Activated CD8-positive, alpha-beta memory T cell treated with anti-CD3 and anti-CD28 coated beads, Interleukin-2, amount 50 U/mL, for 24 hours (primary cell): ENCODE results near the gene CAMK4.

Experiments used
- DNase-seq: peaks from one replicate; pipeline ENCODE4 v3.0.0-alpha.2; 2020; ENCODE audit errors: extremely low read depth

The CAMK4 gene

GRCh38 chr5:111223787-111224560, at the start of gene CAMK4:
CAMK4 (plus strand) TSS chr5:111224384; CDS start chr5:111224484, 100 bp downstream.
- DNase-seq, result no peak

DNA sequence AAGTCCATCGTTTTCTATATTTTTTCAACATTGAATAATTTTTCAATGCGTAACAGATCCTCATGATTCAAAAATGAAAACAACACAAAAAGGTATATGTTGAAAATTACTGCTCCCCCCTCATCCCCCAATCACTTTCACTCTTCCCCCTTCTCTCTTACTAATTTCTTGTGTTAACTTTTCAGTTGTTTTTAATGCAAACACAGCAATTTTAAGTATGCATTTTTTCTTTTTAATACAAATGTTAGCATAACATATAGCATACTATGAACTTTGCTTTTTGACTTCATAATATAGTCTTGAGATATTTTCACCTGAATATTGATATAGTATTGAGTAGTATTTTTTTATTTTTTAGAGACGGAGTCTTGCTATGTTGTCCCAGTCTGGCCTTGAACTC, 41.1 kb upstream of the CAMK4 start:
- no peak for DNase-seq

DNA sequence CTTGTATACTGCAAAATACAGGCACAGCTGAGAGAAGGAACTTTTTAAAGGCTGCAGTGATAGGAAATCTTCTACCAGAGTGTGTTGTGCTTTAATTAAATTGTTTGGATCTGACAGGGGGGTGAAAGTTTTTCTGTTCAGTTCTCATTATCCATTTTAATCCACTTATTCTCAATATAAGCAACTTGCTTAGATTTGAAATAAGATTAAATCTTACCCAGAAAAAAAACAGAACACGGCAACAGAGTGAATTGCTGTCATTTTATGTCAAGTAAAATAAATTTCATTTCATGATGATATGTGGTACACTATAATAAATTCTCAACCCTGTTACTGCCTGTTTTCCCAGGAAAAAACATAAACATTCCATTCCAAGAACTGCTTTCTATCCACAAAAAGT, 37.1 kb upstream of the CAMK4 start:
- DNase-seq, result no peak

- no peak for DNase-seq
These were observed 30.1 kb upstream of the CAMK4 start for GRCh38 chr5:111194053-111194452.

GRCh38 chr5:111194925-111195324, 29.3 kb upstream of the CAMK4 start:
- no peak for DNase-seq

DNA sequence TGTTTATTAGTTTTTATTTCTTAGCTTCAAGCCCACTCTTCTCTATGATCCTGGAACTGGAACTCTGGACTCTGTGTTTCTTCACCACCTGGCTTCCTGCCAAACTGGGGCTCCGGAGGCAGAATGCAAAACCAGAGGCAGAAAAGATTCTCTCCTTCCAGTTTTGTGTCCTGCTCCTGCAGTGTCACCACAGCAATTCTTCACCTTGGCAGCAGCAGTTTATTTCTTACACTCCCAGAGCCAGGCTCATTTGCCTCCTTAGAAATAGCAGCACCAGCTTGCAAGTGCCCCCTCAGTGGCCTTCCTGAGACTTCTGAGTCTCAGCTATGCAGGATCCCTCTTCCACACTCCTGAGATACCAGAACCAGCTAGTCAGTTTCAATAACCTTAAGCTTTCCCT, 26.7 kb upstream of the CAMK4 start:
- DNase-seq, result no peak

DNA sequence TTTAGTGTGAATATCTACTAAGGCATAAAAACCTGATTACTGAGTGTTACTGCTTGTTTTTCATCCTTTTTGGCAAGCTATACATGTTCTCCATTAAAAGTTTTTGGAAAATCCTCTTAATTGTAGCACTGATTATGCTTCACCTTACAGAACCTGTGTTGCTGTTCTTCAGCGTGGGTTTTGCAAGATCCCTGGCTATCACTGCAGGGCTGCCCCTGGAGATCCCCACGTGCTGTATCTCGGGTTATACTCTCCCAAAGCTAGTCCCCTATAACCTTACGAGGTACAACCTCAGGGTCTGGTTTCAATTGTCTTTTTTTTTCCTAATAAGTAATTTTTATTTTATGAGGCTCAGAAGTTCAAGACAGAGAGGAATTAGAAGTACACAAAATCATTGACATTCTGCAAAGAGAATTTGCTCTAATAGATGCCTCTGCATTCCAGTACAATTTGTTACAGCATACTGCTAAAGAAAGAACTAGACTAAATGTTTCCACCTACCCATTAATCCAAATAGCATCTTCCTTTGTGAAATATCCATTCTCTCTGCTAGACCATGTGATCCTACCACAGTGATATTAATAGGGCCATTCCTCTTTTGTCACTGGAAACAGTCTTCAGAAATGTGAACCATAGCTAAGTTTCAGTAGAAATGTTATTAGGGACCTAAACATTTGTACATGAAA, 25.8 kb upstream of the CAMK4 start:
- no peak for DNase-seq

- no peak for DNase-seq
These were observed 23.4 kb upstream of the CAMK4 start for GRCh38 chr5:111200828-111201227.

DNA sequence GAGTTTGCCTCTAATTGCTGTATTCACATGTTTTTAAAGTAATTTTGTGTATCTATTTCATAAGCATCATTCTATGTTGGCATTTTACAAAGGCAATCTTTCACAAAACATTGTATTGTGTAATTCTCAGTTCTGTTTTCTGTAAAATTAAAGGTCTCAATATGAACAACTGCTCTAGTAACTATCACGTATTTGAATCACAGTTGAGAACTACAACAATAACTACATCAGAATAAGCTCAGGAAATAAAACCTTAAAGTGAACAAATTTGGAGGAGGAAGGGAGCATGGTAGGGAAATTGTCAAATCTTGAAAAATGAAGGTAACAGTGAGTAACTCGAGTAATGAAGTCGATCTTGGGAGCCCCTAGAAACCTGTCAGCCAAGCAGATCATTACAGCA, 22.5 kb upstream of the CAMK4 start:
- DNase-seq, result no peak

DNA sequence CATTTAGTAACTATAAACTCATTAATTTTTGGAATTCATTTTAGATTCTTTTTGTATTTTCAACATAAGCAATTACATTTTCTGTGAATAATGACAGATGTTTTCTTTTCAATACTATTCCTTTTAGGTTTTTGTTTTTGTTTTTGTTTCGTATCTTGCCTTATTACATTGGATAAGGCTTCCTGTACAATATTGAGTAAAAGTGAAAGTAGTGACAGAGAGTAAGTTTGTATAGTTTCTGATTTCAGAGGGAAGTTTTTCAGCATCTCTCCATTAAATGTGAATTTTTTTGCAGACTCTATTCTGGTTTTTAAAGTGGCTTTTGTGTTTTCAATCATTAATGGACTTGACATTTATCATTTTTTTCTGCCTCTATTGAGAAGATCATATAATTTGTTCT, 12.8 kb upstream of the CAMK4 start:
- no peak for DNase-seq

DNA sequence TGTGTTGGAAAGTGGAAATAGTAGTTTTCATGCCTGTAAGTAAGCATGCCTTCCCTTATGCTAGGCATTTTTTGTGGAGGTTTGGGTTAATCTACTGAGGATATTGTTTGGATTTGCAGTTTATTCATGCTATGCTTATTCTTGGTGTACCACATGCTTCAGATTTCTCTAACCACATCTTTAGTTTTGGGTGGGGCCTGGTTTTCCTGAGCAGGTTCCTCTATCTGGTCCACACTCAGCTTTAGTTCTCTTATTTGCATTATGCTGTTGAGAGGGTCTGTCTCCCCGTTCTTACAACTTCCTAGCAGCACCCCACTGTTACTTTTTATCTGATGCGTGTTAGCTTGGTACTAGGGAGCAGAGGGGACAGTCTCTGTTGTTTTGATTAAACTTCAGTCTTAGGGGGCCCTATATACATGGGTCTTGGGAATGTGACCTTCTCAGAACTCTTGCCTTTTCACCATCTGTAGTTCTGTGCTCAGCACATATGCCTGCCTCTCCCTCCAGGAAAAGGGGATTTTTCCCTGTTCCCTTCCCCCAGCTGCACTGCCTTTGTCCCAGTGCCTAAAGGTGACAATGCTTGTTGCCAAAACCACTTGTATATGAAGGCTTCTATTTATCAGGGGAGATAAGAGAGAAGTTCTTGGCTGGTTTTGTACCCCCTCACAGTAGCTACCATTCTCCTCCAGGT, 10.0 kb upstream of the CAMK4 start:
- DNase-seq, result no peak

DNA sequence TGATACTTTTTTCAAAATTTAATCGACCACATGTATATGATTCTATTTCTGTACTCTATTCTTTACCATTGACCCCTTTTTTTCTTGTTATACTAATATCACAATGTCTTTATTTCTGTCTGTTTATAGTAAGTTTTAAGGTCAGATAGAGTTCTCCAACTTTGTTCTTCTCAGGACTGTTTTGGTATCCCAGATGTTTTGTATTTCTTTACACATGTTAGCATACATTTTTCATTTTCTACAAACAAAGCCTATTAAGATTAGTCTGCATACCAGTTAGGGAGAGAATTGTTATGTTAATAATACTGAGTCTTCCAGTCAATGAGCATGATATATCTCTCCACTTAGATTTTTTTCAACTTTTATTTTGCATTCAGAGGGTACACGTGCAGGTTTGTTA, 8.2 kb upstream of the CAMK4 start:
- DNase-seq, result no peak

GRCh38 chr5:111221139-111221538, 3.0 kb upstream of the CAMK4 start:
- no peak for DNase-seq

- no peak for DNase-seq
These were observed 940 bp upstream of the CAMK4 start for GRCh38 chr5:111223101-111223786.

DNA sequence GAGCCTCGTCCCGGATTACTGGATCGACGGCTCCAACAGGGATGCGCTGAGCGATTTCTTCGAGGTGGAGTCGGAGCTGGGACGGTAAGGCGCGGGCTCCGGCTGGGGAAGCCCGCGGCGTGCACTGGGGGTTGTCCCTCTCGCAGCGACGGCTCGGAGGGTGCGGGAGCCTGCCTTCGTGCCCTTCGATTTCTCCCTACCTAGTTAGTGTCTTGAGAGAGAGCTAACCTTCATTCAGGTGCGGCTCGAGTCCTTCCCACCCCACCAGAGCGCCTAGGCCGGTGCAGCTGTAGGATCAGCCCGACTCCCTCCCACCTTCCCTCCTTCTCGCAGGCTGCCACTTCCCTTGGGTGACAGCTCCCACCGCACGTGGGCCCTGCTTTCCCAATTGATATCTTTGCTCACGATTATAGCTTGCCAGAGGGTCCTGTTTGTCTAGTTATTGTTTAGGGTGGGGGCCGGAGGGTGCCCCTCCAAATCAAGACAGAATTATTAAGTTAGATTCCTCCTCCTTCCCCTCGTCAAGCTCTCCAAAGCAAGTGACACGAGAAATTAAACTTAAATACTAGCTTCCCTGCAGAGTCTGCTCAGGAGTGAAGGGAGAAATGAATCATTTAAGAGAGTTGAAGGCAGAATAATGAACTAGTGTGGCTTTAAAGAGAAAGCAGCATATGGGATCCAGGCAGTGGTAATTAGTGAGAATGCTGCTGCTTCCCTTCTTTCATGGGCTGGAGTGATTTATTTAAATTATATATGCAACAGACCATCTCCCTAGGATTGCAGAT, 569 bp downstream of the CAMK4 start:
- no peak for DNase-seq

GRCh38 chr5:111225926-111226325, 1.7 kb downstream of the CAMK4 start:
- no peak for DNase-seq

GRCh38 chr5:111226556-111226955, 2.4 kb downstream of the CAMK4 start:
- DNase-seq, result no peak

DNA sequence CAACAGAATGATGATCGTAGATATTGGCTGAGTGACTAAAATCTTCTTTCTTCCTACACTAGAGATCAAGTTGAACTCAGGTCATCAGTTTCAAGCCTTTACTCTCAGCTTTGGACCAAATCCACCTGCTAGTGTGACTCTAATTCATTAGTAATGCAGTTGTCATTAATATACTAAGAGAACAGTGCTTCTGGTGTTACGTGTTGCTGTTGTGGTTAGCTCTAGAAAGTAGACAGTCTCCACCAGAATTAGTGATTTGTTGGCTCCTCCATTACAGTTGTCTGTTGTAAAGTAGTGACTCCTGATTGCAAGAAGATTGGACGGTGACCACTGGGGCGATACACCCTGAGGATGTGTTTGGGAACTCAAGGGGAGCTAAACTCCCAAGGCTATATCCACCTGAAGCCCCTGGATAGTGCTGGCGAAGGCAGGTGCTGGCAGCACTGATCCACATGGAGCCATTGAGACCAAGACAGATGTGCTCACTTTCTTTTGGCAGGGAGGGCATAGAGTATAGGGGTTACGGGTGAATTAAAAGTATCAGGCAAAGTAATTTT, 3.1 kb downstream of the CAMK4 start:
- no peak for DNase-seq

GRCh38 chr5:111227801-111228200, 3.6 kb downstream of the CAMK4 start:
- DNase-seq, result no peak

DNA sequence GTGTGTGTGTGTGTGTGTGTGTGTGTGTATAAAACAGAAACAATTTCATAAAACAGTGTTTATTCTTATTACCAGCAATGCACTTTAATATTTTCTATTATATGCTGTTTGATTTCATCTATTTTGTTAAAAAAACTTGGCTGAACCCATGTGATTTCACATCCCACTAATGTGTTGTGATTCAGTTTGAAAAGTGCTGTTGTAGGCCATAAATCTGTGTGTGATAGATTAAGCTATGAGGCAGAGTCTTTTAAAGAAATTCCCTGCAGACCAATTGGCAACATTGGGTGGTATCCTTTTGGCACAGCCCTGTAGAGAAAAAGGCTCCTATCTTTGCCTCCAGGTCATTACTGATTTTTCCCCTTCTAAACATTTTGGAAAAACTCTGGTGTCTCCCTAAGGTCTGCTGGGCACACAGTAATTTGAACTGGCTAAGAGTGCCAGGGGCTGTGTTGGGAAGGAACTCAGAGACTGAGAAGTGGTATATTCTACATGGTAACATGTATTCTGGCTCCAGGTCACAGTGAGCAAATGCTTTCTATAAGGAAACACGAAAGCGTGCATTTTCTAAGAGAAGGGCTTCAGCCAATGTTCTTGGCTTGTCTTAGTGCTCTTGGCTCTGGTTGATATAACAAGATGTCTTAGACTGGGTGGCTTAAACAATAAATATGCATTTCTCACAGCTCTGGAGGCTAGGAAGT, 4.5 kb downstream of the CAMK4 start:
- no peak for DNase-seq
